Activated T-helper 1 cell treated with Interleukin-2 at 50 U/mL for 16 hours (primary cell): ENCODE results near the gene TAS1R2.

Source experiments
- DNase-seq: peaks from one replicate; pipeline ENCODE4 v3.0.0-alpha.2; 2020; ENCODE audit warnings: low read depth

TAS1R2 gene

DNA sequence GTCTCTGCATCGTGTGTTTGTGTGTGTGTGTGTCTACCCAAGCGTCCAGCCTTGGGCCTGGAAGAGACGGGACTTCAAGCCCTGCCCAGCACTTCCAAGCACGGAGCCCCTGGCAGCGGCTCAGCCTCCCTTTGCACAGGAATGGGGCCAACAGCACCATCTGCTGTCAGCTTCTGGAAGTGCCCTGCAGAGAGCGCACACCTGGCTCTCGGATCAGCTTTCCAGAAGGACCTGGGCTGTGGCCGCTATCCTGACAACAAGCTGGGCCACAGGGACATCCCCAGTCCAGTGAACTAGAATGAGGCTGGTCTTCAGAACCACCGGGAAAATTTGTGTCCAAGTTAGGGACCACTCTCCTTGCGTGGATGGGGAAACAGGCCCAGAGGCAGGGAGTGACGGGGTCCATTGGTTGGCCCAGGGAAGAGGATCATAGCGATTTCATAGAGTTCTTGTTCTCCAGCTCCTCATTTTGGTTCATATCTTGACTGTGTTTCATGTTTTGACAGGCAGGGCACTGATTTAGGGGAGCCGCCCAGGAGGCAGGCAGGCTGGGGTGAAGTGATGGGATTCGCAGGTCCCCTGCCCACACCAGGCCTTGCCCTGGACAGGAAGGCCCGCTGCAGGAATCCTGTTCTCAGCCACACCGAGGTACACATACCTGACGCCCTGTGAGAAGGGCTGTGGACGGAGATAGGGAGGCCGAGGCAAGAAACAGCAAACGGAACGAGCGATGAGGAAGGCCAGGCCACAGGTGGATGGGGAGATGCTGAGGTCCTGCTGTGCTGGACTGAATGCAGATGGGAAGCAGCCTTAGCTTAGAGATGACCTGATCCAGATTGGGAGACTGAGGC lies 38.4 kb downstream of the TAS1R2 start:
- DNase-seq = peak; percentile 15

DNA sequence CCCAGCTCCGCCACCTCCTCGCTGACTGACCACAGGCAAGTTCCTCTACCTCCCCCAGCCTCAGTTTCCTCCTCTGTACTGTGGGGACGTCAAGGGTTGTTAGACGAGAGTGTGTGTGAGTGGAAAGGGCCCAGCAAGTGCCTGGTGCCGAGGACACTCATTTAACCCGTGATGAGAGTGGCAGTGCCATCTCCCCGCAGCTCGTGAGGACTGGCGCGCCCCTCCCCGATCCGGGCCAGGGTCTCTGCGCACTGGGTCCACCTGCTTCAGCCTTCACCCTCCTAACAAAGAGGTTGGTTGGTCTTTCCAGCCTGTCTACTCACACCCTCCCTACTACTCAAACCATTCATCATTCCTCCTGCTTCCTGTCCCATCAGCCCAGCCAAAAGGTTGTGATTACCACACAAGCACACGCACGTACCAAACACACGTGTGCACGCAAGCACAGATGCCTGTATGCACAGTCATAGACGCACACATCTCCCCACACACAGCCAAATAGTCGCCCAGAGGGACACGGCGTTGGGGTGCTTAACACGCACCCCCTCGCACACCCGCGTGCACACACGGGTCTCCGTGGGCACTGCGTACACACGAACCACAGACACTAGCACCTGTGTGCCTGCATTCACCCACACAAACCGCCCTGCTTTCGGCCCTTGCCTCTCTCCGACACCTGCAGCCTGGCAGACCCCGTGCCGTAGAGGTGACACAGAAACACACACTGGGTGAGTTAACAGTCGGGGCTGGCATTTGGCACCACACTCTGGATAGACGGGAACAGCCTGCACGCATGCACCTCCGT lies 39.3 kb downstream of the TAS1R2 start:
- no peak for DNase-seq

DNA sequence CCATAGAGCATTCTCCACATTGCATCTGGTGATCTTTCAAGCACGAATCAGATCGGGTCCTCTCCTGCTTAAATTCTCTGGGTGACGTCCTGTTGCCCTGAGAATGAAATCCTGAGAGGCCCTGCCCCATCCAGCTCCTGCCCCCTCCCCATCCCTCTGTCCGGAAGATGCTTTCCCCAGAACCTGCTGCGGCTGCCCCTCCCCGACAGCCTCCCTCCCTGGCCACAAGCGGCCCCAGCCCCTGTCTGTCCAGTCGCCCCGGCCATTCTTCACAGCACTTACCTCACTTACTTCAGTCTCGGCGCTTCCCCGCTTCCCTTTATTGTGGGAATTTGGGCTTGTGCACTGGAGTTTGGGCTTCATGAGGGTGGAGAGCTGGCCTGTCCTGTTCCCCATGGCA lies 40.3 kb downstream of the TAS1R2 start:
- DNase-seq = no peak

DNA sequence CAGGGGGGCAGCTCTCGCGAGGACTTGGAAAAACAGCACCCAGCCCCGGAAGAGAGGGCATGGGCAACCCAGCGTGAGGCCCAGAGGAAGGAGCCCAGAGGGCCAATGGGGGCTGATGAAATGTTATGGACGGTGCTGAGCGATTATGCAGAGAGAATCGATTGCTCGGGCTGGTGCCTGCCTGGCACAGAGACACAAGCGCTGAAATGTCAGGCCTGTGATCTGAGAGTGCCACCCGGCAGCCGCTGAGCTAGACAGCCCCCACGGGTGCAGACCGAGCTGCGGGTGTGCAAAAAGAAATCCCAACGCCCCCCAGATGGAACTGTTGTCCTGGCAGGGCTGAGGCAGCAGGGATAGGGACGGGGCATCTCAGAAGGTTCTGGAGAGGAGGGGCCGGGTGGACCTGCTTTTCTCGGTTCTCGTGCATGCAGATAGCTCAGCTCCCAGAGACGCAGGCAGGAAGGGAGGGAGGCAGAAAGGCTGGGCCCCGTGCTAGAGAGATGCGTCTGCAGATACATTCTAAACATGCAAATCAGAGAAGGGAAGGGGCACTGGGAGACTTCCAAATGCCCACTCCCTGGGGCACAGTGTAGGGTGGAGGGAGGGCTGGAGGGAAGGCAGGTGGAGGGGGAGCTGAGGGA lies 41.5 kb downstream of the TAS1R2 start:
- no peak for DNase-seq

DNA sequence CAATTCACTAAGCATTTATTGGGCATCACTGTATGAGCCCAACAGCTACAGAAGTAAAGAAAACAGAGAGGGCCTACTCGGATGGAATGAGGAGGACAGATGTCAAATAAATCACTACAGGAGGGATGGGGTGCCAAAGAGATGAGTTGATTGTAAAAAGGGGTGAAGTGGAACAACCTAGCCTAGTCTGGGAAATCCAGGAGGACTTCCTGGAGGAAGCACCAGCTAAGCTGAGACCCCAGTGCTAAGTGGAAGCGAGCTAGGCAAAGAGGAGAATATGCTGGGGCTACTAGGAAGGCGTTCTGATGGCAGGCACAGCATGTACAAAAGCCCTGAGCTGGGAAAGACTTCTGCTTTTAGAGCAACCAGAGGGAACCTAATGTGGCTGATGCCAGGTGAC lies 42.1 kb downstream of the TAS1R2 start:
- no peak for DNase-seq

DNA sequence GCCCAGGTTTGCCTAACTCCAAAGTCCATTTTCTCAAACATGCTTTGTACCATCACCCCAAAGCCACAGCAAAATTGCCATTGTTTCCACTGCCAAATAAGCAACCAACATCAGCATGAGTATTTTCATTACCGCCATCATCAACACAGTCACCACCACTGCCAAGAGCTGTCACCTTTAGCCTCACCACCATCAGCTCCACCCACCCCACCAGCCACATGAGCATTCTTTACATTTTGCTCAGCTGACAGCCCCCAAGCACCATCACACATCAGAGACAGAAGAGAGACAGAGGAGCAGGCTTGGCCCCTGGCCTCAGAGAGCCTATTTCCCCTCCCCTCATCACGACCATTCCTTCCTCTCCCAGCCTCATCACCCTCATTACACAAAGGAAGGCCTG lies 42.7 kb downstream of the TAS1R2 start:
- DNase-seq = no peak

DNA sequence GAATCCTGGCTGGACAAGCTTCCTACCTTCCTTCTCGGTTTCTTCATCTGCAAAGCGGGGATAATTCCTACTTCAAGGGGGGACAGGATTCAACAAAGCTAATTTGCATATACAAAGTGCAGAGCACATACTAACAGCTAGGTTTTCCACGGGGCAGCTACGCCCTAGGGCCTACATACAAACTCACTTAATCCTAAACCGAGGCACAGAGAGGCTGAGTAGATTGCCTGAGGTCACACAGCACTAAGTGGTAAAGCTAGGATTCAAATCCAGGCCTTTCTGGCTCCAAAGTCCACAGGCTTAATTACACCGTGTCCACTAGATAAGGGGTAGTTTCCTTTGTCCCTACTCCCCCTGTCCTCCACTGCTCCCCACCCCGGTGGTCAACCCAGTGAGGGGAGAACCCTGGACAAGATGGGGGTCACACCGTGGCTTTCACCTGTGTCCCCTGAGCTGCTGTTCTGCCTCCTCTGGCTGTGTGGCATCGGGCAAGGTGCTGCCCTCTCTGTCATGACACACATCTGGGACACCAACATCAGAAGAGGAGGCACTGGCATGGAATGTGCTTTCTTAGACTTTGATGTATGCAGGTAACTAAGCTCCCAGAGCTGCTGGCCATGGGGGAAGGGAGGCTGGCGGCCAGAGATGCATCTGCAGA lies 44.5 kb downstream of the TAS1R2 start:
- DNase-seq = no peak

DNA sequence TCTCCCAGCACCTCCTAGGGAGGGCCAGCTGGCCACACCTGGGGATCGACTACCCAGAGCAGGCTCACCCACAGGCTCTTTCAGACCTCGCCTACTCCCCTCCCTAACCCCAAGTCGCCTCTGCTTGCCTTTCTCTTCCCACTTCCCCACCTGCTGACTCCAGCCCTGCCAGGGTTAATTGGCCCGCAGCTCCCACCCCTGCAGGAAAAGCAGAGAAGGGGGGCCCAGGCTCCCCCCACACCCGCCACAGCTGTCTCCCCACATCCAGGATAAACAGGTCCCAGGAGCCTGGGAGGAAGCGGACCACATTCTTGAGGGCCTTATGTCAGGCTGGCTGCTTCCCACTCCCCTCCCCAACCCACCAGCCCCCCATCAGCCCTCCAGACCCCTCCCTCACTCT lies 45.0 kb downstream of the TAS1R2 start:
- DNase-seq = no peak

DNA sequence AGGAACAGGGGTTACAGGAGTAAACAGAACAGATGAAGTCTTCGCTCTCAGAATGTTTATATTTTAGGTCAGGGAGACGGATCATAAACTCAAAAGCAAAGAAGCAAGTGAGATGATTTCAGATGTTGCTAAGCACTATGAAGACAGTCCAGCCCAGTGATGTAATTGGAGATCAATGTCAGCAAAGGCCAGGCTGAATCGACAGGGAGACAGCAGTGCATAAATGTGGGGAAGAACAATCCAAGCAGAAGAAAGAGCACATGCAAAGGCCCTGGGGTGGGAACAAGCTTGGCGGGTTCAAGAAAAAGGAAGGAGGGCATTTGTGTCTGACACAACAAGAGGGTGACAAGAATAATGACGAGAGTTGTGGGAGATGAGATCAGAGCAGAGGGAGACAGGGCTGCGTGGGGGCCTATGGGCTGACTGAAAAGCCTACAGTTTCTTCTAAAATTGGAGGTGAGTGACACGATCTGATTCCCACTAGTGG lies 47.0 kb downstream of the TAS1R2 start:
- DNase-seq = no peak

DNA sequence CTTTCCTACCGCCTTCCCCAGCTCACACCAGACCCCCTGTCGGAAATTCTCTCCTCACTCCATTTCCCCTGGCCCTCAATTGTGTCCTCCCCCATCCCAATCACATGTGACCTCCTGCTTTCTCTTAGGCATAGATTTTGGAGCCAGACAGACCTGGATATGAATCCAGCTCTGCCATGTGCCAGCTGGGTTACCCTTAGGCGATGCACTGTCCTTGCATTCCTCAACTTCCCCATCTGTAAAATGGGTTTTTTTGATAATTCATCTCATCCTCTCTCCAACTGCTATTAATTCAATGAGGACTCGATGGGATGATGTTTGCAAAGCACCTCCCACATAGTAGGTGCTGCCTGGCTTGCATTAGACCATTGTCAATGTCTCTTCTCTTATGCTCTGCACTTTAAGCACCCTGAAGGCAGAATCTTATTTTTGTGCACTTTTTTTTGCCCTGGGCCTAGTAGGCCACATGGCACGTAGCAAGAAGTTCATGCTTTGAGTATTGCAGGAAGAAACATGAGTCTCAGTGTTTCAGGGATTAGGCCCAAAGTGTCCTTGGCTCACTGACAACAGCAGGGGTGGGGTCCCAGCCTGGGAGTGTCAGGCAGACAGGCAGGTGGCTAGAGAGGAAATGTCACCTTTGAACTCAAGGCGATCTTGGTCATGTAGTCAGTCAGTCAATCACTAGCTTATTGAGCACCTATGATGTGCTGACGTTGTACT lies 47.6 kb downstream of the TAS1R2 start:
- DNase-seq = no peak

DNA sequence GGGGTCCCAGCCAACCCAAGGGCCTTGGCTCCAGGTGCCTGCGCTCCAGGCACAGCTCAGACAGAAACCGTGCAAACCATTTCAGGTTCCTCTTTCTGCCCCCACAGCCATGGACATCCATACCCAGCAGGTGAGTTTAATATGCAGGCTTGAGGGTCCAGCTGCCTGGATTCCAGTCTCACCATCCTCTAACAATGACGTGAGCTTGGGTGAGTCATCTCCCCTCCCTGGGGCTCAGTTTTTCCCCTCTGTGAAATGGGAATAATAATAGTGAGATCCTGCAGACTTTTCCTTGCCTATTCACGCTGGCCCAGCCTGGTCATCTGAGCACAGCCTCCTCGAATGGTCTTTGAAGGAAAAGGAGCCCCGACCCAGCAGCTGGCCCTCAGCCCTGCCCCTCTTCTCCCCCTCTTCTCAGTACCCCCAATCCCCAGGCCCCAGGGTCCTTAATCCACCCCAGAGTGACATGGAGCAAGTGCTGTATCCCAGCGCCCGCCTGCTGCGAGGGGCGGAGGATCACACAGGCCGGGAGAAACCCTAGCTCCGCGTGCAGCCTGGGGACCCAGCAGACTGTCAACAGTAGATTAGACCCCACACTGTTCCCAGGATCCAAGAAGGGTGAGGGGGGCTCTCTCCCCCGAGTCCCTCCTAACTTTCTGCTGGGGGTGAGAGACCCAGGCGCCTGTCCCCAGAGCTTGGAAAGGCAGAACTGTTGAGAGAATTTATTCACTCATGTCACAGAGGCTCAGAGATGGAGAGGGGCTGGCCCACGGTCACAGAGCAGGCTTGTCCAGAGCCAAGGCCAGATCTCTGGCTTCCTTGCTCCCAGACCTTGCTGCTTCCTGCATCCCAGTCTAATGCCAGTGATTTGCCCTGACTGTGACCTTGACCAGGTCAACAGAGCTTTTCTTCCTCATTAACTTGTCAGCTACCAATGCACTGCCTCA lies 49.2 kb downstream of the TAS1R2 start:
- DNase-seq = no peak

DNA sequence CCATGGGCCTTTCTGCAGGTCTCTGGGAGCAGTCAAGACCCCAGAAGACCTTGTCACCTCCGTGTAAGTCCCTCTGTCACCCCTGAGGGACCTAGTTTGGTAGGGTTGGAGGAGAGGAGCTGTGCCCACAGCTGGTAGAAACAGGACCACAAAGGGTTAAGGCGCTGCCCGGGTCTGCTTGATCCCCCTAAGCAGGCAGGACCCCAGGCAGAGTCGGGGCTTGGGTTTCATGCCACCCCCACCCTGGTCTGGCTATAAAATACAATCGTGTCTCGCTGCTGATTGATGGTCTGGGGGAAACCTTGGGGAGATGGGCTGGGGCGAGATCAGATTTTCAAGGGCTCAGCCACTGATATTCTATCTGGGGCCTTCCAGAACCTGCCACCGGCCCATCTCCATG lies 50.9 kb downstream of the TAS1R2 start:
- DNase-seq = no peak

DNA sequence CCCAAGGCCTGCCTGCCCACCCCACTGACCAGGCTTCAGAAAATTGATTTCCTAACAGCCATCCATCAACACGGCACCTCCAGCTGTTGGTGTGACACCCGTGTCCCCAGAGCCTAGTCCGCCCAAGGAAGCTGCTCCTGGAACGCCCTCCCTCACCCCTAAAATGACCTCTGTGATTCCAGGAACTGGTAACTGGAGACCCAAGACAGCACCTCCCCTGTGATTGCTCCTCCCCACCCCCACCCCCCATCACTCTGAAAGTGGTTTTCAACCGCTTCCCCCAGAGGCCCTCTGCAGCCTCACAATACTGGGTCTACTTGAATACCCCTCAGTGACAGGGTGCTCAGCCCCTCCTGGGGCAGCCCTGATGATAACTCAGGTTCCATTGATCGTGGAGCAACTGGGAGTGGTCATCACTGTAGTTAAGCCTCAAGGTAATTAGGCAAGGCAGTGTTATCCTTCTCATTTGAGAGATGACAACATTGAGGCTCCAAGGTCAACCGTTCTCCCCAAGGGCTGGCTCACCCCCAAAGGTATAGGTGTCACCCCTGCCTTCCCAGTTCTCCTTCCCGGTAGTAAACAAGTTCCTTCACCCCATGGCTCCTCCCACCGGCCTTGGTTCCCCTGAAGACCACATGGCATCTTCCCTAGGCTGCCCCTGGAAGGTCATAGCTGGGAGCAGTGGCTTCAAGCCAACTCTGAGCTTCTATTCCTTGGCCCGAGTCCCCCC lies 52.0 kb downstream of the TAS1R2 start:
- no peak for DNase-seq

DNA sequence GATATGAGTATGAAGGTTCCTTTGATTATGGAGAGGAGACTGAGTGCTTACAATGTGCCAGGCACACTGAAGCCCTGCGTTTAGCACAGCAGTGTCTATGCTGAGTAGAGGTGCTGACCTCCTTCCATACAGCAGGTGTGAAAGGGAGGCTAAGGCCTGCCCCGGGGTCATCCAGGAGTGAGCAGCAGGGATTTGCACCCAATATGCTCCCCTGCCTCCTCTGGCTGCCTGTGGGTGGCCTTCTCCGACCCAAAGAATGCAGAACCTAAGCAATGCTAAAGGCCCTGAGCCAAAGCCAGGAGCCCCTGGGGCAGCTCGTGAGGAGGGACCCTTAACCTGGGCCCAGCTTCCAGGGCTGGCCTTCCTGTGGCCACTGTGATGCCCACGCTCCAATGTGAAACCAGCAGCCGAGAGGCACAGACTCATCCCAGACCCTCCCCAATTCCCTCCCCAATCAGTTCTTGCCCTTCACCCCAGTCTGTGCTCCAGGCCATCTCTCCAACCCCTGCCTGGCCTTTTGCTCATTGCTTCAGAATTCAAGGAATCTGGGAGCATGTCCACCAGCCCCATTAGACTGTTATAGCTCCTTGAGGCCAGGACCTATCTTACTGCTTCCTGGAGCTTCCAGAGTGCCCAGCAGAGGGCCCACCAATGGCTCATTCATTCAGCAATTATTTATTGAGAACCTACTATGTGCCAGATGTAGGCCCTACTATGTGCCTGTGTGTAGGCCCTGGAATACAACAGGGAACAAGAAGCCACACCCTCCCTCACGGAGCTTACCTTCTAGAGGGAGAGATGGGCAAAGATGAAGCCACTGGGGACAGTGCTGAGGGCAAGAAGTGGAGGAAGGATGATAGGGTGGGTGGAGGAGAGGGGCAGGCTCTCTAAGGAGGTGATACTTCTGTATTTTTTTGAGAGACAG lies 53.3 kb downstream of the TAS1R2 start:
- no peak for DNase-seq

DNA sequence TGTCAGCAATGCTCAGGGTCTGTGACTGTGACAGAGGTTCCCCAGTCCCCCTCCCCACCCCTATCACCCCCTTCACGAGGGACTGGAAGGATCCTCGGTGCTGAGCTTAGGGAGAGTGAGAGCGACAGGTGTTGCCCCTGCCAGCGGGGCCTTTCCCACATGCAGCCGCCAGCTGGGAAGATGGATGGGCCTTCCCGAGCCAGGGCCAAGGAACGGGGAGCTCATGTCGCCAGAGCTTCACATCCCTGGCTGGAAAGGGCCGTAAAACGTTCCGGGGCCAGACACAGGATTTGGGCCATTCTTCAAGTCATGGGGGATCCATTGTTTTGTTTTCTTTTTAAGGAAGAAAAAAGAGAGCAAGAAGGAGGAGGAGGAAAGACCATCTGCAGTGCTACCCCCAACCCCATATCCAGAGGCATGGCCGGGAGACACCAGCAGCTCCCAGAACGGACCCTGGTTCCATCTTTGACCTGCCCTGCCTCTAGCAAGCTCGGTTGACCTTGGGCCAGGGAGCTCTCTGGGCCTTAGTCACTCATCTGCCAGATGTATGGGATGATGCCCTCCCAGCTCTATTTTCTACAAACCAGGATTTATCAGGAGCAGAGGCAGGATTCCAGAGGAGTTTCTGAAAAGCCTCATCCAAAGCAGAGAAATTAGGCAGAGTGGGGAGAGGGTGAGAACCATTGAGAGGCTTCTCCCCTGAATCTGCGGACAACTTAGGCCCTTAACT lies 54.1 kb downstream of the TAS1R2 start:
- DNase-seq = no peak

DNA sequence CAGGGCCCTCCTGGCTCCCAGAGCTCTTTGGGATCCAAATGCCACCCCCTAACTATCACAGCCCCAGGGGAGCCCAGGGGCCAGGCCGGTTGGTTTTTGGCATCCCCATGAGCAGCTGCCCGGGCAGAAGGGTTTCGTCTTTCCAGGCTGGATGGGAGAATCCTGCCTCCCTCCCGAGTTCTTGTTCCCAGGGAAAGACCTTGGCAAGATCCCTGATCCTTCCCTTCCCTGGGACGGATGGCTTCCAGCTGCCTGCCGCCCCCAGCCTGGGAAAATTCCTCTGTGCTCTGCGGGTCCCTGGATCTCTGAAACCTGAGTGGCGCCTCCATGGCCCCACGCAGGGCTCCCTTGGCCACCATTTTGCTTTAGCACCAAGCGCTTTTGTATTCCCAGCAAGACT lies 55.6 kb downstream of the TAS1R2 start:
- no peak for DNase-seq

DNA sequence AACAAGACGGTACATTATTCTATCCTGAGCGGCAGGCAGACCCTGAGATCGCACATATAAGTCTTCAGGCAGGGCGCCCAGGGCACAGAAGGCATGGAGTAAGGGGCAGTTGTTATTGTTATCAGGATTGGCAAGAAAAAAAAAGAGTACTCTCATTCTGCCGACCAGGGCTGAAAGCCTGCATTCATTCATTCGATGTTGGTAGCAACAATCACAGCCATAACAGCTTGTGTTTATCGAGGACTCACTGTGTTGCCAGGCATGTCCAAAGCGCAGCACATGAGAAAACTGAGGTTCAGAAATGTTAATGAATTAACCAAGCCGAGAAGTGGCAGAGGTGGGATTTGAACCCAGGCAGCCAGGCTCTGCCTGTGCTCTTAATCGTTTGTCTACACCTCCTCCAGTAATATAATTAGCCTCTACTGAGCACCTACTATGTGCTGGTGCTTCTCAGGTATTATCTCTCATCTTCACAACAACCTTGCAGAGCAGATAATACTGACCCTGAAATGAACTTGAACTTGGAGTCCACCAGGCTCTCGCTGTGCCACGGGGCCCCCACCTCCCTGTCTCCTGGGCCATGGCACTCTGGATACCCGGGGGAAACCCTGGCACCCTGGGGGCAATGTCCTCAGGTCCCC lies 56.2 kb downstream of the TAS1R2 start:
- no peak for DNase-seq
